Suprapubic skin (tissue), 4 donors: ENCODE results near the gene DAB2IP. TPM values are rescaled to one million over a fixed set of nuclear protein-coding genes. Genes with fewer than 3 reads are reported as not detected.

Experiments used
- DNase-seq, 2 donors: peaks; one replicate each; pipeline ENCODE4 v3.0.0-alpha.2; 2019; ENCODE audit warnings: low spot score in 2 of 2
- H3K27ac ChIP-seq: fragments of 200-600 bp; sonication (generic); one replicate; pipeline ENCODE4 v1.5.1; 2019
- H3K27me3 ChIP-seq: fragments of 200-600 bp; sonication (generic); one replicate; pipeline ENCODE4 v1.5.1; 2019
- H3K36me3 ChIP-seq: fragments of 200-600 bp; sonication (generic); one replicate; pipeline ENCODE4 v1.5.1; 2019
- H3K4me1 ChIP-seq: fragments of 200-600 bp; sonication (generic); one replicate; pipeline ENCODE4 v1.5.1; 2019
- H3K4me3 ChIP-seq: fragments of 200-600 bp; sonication (generic); one replicate; pipeline ENCODE4 v1.5.1; 2019; ENCODE audit warnings: mild to moderate bottlenecking
- H3K9me3 ChIP-seq: fragments of 200-600 bp; sonication (generic); one replicate; pipeline ENCODE4 v1.5.1; 2019
- CTCF ChIP-seq, 2 donors: fragments of 200-600 bp in 1 of 2; fragments of 450-650 bp in 1 of 2; sonication (generic) in 1 of 2; IDR thresholded peaks; one replicate each; pipeline ENCODE4 v1.5.1; 2016 to 2019; ENCODE audit warnings: antibody characterized with exemption in 2 of 2, mild to moderate bottlenecking in 1 of 2, moderate library complexity in 1 of 2
- EP300 ChIP-seq: sonication (generic); formaldehyde crosslinking; IDR thresholded peaks from one replicate; pipeline ENCODE4 v1.6.1; 2017; ENCODE audit warnings: antibody characterized with exemption
- POLR2A ChIP-seq, 2 donors: fragments of 450-650 bp; IDR thresholded peaks; one replicate each; pipeline ENCODE4 v1.6.1; 2017; ENCODE audit warnings: antibody characterized with exemption in 2 of 2, mild to moderate bottlenecking in 2 of 2, moderate library complexity in 2 of 2
- POLR2AphosphoS5 ChIP-seq, 3 donors: sonication (generic); formaldehyde crosslinking; IDR thresholded peaks; one replicate each; pipeline ENCODE4 v1.6.1; 2017; ENCODE audit warnings: antibody characterized with exemption in 3 of 3
- WGBS: methylation state at CpG from one replicate; pipeline ENCODE4 v1.1.5; 2018; 5-methylcytosine and 5-hydroxymethylcytosine counted together
- total RNA-seq, 4 donors: library from RNA; depleted of rRNA; stranded (reverse); fragments of >200 nt; gene quantifications; one replicate each; pipeline ENCODE4 v1.1.0, GENCODE V29; 2016

DAB2IP gene
- total RNA-seq, 4 donors from 2014 or later: 47.6 to 55.6 (median 50.3) TPM

GRCh38 chr9:121782514-121783110 is 131.2 kb downstream of the DAB2IP start:
- DNase-seq: no peak
- Histone ChIP-seq H3K9me3 (peaks cover 6% of the 10 kb centered on the region), H3K4me3 (no peak overlapping the region), H3K27ac (no peak overlapping the region), H3K36me3 (peaks cover 52% of the 10 kb centered on the region), H3K27me3 (no peaks in the 10 kb centered on the region), H3K4me1 (no peaks in the 10 kb centered on the region)
- no peak for TF ChIP-seq POLR2A (IDR thresholded peaks at IDR 0.05)
- TF ChIP-seq POLR2AphosphoS5 (IDR thresholded peaks at IDR 0.05): no peak
- no peak for TF ChIP-seq EP300
- no peak for TF ChIP-seq CTCF (IDR thresholded peaks at IDR 0.05)
- WGBS: 91% methylated on average over 6 of the region's 17 CpGs

- no peaks in the 10 kb centered on the region for H3K4me1 ChIP-seq
- peaks cover 47% of the 10 kb centered on the region for H3K36me3 ChIP-seq
- no peak for DNase-seq
- H3K4me3 ChIP-seq: no peak overlapping the region
- 84% methylated on average over 2 of the region's 2 CpGs for WGBS
- H3K27me3 ChIP-seq: no peaks in the 10 kb centered on the region
- TF ChIP-seq EP300 (no peak), CTCF (IDR thresholded peaks at IDR 0.05) (no peak), POLR2AphosphoS5 (IDR thresholded peaks at IDR 0.05) (no peak), POLR2A (IDR thresholded peaks at IDR 0.05) (no peak)
- H3K9me3 ChIP-seq: peaks cover 3% of the 10 kb centered on the region
- H3K27ac ChIP-seq: no peak overlapping the region
Observed at GRCh38 chr9:121783111-121783510, 131.7 kb downstream of the DAB2IP start.

GRCh38 chr9:121783521-121784507 is 132.4 kb downstream of the DAB2IP start:
- H3K9me3 ChIP-seq: no peaks in the 10 kb centered on the region
- H3K27me3 ChIP-seq: no peaks in the 10 kb centered on the region
- no peak overlapping the region for H3K27ac ChIP-seq
- H3K4me3 ChIP-seq: no peak overlapping the region
- DNase-seq: no peak
- TF ChIP-seq CTCF (IDR thresholded peaks at IDR 0.05): no peak
- TF ChIP-seq POLR2AphosphoS5 (IDR thresholded peaks at IDR 0.05): no peak
- TF ChIP-seq EP300: no peak
- no peak for TF ChIP-seq POLR2A (IDR thresholded peaks at IDR 0.05)
- no peaks in the 10 kb centered on the region for H3K4me1 ChIP-seq
- peaks cover 43% of the 10 kb centered on the region for H3K36me3 ChIP-seq
- 86% methylated on average over 26 of the region's 26 CpGs for WGBS

GRCh38 chr9:121784731-121785411 is 133.4 kb downstream of the DAB2IP start:
- H3K36me3 ChIP-seq: peaks cover 43% of the 10 kb centered on the region
- DNase-seq: no peak
- no peaks in the 10 kb centered on the region for H3K9me3 ChIP-seq
- WGBS: 78% methylated on average over 12 of the region's 17 CpGs
- no peak overlapping the region for H3K4me3 ChIP-seq
- TF ChIP-seq POLR2A (IDR thresholded peaks at IDR 0.05) (no peak), EP300 (no peak), POLR2AphosphoS5 (IDR thresholded peaks at IDR 0.05) (no peak), CTCF (IDR thresholded peaks at IDR 0.05) (no peak)
- H3K27ac ChIP-seq: no peak overlapping the region
- H3K4me1 ChIP-seq: no peaks in the 10 kb centered on the region
- no peaks in the 10 kb centered on the region for H3K27me3 ChIP-seq
